ENCODE results near the gene MAP7.

MAP7 gene

DNA sequence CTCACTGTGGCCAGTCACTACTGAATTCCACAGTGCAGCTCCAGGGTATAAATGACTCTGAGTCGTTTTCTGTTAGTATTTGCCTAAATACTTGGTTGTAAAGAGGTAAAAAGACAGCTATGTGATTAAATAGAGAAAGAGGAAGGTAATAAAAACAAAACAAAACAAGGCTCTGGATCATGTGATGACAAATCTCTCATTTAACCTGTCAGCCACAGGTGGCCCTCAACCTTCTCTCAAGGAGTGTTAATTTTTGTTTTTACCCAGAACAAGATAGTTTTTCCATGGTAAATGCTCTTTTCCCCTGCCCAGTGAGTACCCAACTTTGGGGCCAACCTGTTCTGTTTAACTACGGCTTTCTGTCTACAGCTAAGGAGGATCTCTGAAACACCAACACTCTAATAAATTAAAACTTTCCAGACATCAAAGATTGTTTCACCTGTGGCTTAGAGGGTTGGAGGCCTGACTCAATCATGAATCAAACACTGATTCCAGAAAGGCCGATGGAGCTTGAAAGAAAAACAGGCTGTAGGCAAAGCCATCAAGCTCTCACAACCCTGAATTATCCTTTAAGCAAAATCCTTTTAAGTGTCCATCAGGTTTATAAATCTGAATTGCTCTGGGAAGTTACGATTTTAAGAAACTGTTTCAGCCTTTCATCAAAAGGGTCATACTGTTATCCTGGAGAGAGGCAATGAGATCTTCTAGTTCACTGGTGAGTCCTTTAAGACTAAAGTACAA, 179.1 kb downstream of the MAP7 start:
- DNase-seq, result no peak

DNA sequence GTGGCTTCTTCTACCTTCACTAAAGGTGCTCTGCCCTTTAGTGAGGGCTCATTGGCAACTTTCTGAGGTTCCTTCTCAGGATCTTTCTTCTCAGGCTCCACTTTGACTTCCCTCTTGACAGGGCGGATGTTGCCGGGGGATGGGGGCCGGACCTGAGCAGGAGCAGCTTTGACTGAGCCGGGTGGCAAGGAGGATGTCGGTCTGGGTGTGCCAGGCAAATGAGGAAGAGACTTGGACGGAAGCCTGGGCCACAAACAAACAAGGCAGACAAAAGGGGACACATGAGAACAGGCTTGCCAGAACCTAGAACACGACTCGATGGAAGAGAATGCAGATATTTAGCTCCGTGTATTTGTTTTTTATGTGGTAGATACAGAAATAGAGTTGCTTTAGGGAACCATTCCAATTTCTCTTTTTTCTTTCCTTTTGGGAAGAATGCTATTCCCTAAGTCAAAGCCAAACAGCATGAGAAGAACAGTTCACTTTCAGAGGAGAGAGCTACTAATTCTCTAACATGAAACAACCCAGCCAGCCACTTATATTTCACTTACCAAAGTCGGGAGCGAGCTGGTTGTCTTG, 184.4 kb downstream of the MAP7 start:
- DNase-seq, result no peak

DNA sequence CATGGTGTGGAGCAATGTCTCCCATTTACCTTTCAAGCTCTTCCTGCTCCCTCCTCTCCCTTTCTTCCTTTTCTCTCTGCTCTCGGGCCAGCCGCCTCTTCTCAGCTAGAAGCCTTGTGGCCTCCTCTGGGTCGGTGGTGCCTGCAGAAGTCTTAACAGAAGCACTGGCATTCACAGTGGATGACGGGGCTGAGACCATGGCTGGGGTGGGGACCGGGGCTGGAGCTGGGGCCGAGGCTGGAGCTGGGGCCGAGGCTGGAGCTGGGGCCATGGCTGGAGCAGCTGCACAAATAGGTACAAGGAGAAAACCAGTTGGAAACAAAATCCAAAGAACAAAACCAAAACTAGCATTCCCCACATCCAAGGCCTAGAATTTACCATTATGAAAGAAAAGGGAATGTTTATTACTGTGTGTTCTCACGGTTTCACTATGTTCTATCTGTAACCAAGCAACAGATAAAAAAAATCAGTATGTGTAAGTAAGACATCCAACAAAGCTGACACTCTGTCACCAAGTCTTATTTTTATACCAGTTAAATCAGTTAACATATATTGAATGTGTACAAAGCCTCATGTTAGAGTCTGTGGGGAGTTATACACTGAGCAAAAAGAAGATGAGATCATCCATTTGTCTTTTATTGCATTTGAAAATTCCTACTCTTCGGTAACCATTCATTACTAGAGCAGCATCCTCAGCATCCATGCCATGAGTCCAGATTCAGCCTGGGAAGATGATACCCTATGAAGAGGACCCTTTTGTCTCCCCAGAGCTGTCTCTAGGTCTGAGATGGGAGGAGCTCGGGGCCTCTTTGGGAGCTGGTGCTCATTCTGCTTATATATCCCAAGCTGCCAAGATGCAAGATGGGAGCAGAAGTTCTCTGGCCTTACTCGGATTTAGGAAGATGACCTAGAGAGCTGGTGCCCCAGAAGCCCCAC, 187.5 kb downstream of the MAP7 start:
- DNase-seq, result no peak

DNA sequence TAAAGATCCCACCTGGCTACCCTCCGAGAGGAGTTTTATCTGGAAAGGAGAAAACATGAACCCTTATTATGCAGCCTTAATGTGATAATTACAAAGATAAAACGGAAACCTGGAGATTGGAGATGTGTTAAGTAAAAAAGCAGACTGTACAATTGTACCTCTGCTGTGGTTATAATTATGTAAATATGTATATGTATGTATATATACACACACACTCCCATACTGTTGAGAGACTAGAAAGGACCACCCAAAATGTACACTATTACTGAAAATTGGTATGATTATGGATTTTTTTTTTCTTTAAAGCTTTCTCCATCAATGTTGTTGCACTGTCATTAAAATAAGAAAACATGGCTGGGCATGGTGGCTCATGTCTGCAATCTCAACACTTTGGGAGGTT, 188.4 kb downstream of the MAP7 start:
- no peak for DNase-seq

DNA sequence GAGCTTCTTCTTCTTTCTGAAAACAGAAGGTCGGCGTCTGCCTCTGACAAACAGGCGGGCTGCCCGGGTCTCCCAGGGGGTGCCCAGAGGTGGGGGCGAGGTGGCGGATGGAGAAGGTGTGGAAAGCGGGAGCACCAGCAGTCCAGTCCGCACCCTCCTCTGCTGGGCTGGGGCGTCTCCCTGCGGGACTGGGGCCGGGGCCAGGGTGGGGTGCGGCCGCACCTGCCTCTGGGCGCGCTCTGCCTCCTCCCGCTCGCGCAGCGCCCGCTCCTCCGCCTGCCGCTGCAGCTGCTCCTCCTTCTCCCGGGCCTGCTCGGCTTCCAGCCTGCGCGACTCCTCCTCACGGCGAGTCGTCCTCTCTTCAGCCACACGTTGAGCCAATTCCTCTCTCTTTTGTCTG, 189.4 kb downstream of the MAP7 start:
- no peak for DNase-seq

DNA sequence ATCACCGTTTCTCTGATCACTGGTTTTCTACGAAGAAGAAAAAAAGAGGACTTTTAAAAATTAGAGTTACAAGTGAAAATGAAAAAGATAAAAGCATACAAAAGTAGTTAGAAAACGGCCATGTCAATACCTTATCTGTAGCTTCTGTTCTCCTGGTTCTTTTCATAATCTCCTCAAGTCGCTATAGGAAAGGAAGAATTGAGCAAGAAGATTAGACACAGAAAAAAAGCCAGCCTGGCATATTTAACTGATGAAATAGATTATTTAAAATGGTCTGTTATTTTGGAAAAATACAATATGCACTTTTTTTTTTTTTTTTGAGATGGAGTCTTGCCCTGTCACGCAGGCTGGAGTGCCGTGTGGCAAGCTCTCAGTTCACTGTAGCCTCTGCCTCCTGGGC, 190.4 kb downstream of the MAP7 start:
- no peak for DNase-seq

DNA sequence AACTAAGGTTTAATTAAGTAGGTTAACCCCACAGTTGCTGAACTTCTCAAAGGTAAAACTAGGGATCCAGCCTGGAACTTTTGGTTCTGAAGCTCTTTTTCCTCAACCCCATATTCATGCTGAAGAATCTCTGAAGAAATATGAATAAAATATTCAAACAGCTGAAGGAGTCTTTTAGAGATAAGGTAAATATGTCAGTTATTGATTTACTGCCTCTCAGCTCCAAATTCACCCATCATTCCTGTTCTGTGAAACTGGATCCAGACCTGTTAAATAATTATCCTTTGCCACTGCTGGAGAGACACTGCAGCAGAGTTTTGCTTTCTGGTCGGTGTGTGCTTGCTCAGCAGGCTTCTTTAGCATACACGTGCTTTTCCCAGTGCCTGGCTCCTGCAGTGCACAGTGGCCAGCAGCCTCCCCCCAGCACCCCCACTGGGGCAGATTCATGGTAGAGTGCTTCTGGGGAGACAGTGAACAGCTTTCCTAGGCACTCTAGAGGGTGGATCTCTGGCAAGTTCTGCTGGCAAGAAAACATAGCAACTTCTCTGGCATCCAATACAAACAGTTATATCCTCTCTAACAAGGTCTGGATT, 198.6 kb downstream of the MAP7 start:
- no peak for DNase-seq

DNA sequence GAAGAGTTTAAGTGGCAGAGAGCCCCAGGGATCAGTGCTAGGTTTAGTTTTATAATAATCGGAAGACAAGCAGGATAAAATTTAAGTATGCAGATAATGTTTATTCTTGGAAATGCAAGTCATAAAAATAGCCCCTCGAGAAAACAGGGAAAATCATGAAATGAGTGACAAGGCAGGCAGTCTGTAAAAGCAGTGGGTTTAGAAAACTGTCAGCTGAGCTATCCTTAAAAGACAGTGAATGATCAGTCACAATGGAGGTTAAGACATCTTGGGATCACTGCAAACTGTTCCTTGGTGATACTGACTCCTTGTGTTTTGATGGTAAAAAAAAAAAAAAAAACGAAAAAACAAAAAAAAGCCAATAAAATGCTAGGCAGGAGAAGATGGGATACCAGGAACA, 199.3 kb downstream of the MAP7 start:
- DNase-seq, result no peak

DNA sequence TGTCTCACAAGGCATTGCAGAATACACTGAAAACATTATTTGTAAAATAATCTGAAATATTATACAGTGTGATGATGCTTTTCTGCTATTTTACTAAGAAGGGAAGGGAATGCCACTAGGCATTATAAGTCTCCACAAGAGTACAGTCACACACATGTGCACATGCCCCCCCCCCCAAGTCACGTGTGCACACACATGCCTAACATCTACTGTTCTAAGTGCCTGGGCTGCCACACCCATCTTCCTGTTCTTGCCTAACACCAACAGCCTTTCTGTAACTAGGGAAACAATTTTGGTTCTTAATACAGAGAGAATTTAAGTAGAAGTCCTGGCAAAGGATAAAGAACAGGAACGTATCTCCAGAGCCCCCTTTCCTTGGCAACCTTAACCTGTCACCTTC, 202.4 kb downstream of the MAP7 start:
- no peak for DNase-seq

DNA sequence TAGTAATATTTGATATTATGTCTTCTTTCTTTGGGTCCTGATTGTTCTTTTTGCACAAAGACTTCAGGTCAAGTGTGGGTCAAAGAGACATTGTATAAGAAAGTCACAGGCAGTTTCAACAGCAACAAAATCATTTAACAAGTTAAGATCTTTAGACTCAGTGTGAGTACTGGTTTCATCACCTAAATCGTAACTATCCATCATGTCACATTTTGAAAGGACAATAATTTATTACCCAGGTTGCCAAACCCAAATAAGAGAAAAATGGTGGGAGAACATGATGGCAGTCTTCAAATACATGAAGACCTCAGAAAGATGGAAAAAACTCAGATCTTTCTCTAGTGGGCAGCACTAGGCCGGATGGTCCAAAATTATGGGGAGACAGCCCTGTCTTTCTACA, 205.1 kb downstream of the MAP7 start:
- no peak for DNase-seq

DNA sequence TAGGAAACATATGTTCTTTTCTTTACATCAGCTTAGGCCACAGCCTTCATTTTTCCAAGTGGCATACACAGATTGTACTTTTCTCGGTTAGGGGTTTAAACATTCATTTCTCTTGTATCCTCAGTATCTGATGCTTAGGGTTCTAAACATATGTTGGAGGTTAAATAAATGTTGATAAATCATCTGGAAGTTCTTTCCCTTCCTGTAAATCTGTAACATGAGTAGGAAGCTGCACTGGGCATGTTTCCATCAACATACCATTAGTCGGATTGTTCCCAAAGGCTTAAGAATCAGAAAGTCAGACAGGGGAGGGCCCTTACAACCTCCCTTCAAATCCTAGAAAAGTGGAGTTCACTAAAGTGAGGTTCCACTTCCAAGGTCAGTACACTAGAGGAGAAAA, 205.8 kb downstream of the MAP7 start:
- DNase-seq, result no peak

DNA sequence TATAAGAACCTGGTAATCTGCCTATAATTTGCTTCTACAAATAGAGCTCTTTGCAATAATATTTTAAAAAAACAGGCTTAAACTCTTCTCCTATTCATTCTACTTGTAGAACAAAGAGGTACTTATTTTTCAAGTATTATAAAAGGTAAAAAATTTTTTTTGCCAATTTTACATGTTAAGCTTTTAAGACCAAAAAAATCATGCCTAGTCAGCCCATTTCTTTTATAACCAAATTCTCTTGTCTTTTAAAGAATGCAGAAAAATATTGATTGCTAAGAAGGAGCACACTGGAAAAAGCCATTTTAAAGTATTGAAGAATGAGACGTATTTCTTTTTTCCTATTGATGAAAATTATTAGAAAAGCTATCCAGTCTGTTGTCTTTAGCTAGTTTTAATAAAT, 206.5 kb downstream of the MAP7 start:
- no peak for DNase-seq

DNA sequence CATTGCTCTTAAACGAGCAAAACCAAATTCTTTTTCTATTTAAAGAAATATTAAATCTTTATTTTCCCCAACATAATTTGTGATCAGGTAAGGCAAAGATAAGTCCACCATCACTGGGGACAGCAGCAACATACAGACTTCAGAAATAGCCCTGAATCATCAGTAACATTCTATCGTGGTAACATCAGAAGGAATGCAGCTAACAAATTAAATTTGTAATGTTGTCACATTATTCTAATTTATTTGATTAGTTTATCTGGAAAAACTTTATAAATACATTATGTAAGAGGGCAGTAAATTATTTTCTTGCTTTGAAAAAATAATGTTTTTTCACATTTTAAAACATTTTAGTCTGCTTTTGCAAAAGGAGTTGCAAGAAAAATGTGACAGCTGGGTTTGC, 206.9 kb downstream of the MAP7 start:
- no peak for DNase-seq

DNA sequence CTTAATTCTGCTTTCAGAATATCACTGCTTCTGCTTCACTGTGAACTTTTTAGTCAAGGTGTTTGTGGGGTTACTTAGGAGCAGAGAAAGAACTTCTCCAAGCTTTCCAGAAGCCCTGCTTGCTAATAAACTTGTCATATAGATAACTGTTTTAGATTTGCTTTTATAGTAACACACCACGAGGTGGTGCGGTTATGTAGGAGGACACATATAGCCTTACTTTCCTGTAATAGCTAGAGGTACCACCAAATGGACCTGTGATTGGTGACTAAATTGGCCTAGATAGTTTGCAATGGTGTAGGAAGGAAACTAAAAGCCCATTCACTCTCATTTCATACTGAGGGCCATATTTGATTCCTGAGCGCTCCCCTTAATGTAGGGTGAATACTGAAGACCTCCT, 208.3 kb downstream of the MAP7 start:
- DNase-seq, result no peak

DNA sequence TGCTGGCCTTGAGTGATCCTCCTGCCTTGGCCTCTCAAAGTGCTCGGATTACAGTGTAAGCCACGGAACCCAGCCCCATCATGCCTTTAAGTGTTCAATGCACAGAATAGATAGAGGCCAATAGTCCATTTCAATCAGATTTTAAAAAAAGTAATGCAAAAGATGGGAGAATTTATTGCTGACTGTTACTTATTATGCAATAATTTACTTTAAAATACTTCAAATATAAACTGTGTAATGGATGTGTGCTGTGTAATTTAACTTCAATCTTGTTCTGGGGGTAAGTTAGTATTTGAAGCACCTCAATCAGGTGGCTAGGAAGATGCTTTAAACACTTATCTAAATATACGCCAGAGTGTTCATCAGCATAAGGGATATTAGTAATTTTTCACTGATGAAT, 208.9 kb downstream of the MAP7 start:
- DNase-seq, result no peak

DNA sequence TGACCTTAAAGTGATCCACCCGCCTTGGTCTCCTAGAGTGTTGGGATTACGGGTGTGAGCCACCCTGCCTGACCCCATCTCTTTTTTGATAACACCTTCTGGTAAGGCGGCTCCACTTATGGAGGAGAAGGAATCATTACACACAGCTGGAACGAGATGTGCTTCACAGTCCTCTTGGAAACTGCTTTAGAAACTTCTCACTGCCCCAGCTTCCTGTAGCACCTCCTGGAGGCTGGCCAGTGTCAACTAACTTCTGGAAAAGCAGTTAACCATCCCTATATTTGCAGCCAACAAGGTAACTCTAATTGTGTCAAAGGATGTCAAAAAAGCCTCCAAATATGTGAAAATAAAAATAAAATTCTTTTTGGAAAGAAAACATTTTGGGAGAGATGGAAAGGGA, 211.7 kb downstream of the MAP7 start:
- no peak for DNase-seq

DNA sequence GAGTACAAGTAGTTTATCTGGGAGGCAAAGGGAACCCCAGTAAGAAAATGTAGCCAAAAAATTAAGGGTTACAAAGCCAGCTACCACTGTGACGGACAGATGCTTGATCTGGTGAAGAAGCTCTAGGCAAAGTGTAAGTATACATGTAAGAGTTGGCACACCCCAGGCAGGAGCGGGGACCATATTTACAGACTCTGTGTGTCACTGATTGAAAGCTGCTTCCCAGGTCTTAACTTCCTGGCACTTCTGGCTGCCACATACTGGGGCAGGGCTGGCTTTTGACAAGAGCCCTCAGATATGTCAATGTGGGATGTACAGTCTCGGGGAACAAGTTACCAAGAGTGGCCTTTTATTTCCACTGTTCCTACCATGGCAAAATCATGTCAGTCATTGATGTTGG, 212.6 kb downstream of the MAP7 start:
- DNase-seq, result no peak

DNA sequence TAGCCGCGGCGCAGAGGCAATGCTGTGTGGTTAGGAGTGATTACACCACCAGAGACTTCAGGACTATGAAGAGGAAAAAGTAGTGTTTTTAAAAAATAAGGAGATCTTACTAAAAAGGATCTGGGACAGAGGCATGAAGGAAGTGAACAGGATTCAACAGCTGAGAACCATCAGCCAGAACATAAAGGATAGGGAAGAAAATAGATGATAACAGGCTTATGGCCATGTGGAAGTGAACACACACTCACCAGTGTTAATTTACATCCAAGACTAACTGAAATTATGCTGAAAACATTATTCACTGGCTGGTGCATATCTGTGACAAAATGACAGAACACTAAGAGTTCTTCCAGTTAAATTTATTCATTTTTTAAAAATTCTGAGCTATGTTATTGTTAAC, 213.1 kb downstream of the MAP7 start:
- DNase-seq, result no peak

DNA sequence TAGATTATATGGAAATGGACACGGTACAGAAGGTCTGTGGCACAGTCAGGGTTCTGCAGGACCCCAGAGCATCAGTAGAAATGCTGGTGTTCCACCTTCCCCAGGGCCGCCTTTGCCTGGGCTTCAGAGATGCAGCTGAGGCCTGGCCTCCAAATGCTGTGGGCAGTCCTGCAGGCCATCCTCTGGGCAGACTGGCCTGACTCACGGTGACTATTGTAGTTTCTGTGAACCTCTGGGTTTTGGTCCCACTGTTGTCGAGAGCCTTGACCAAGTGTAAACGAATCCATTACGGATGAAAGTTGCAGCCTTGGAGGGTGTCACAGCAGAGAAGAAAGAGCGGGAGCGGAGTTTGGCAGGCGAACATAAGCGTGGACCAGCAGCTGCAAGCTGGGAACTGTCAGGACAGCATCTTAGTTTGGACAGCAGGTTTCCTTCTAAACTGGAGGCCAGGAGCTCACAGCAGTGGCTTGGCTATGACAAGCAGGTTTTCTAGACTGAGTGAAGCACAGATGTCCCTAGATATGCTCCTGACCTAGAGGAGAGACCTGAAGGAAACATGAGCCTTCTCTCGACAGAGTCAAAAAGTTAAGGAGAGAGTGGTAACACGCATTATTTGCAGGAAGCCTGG, 214.4 kb downstream of the MAP7 start:
- no peak for DNase-seq

DNA sequence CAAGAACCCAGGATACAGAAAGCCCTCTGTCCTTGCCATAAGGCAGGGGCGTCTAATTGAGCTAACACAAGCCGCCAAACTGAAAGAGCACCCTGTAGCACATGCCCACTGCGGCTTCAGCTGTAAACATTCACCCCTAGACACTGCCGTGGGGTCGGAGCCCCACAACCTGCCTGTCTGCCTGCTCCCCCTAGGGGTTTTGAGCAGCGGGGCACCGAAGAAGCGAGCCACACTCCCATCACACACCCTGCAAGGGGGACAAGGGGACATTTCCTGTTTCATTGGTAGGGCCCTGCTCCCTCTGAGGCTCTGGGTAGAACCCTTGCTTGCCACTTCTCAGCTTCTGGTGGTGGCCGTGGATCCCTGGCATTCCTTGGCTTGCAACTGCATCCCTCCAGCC, 215.4 kb downstream of the MAP7 start:
- DNase-seq, result no peak

DNA sequence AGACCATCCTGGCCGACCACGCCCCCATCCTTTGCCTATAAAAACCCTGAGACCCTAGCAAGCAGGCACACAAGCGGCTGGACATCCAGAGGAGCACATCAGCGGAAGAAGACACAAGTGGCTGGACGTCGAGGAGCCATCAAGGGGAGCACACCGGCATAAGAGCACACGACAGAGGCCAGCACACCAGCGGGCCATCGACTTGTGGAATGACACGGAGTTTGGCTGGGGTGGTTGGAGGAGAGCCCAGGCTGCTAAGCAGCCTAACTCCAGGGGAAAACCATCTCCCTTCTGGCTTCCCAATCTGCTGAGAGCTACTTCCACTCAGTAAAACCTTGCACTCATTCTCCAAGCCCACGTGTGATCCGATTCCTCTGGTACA, 215.8 kb downstream of the MAP7 start:
- DNase-seq, result no peak

DNA sequence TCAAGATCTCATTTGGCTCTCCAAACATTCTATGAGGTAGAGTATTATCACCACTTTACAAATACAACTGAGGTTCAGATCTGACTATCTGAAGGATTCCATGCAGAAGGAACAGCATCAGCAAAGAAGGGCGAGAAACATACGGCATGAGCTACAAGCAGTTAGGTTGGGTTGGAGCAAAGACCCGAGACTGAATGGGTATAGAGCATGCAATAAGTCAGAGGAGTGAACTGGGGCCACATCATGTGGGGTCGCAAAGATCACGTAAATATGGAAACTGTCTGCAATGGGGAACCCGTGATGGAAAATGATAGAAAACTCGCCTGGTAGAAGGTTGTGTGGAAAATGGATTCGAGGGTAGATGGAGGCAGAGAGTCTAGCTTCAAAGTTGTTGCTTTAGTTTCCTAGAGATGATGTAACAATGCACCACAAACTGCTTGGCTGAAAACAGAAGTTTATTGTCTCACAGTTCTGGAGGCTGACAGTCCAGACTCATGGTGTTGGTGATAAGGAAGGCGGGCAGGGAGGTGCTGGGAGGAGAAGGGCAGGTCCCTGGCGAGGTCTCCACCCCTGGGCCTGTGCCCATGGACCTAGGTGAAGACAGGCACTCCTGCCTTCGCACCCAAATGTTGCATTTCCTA, 216.3 kb downstream of the MAP7 start:
- no peak for DNase-seq

DNA sequence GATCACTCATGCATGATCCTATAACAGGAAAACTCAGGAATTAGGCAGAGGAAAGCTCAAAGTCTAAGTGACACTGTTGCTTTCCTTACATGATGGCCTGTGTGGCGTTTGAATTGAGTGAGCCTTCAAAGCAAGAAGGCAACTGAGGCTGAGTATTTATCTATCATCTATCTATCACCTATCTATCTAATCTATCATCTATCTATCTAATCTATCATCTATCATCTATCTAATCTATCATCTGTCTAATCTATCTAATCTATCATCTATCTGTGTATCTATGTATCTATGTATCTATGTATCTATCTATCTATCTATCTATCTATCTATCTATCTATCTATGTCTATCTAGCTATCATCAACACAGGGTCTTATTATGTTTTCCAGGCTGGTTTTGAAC, 218.8 kb downstream of the MAP7 start:
- DNase-seq, result no peak
